ENCODE data around the gene MAPK7. TPM values are rescaled to one million over a fixed set of nuclear protein-coding genes. Genes with fewer than 3 reads are reported as not detected.

MAPK7 gene
- total and polyA plus RNA-seq, 2 donors (not counting 3 experiments of a cell fraction or from before 2014, with no cell fraction given): 16.8 to 30.7 TPM

DNA sequence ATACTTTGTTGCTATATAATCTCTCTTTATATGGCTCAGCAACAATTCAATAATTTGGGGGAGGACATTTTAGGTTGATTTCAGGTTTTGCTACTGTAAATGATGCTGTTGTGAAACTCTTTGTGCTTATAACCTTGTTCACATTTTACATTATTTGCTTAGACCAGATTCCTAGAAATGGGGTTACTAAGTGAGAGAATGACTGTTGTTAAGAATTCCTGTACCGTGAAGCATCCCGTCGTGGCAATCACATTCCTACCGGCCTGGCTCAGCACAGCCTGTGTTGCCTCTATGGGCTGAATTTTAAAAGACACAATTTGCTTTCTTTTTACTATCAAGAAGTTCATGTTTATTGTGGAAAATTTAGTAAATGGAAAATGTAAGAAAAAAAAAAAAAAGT, 47.2 kb upstream of the MAPK7 start:
- no peak overlapping the region for H3K27ac ChIP-seq (ENCODE audit: insufficient read depth, low read depth, low read length)
- ChIA-PET CTCF (interaction anchor here (1.0 kb wide), 2 partner anchors 10 to 28 kb away, joined by 3 read pairs; no protein-coding TSS in a partner anchor), POLR2A (no interaction called here)
- no peaks in the 10 kb centered on the region for H4K20me1 ChIP-seq (replicated peaks; ENCODE audit: control insufficient read depth, extremely low read depth, insufficient read depth, low read length)
- H2AFZ ChIP-seq (ENCODE audit: low read depth, low read length): no peak overlapping the region
- dilution Hi-C loops (cut with MboI; ENCODE audit: extremely low pct_ligation_motif_present, low sequenced_read_pairs) (no loop called here), intact Hi-C loops (cut with micrococcal nuclease) (no loop called here)
- TF ChIP-seq EZH2 (IDR thresholded peaks at IDR 0.05; ENCODE audit: borderline replicate concordance, low read depth, low read length, severe bottlenecking) (no peak), FOS (IDR thresholded peaks at IDR 0.05; ENCODE audit: borderline replicate concordance, insufficient read depth, low read length) (no peak), GATA2 (IDR thresholded peaks at IDR 0.05; ENCODE audit: insufficient read depth, insufficient read length, low read depth, low read length) (no peak), JUN (IDR thresholded peaks at IDR 0.05; ENCODE audit: borderline replicate concordance, insufficient read depth, insufficient read length, low read depth) (no peak), POLR2A (IDR thresholded peaks at IDR 0.05; ENCODE audit: low read depth, low read length) (no peak), POLR2AphosphoS5 (IDR thresholded peaks at IDR 0.05; ENCODE audit: insufficient read depth, low read depth, low read length) (no peak), MYC (IDR thresholded peaks at IDR 0.05; ENCODE audit: low read depth, low read length) (no peak)
- TF ChIP-seq, protein P1, sequence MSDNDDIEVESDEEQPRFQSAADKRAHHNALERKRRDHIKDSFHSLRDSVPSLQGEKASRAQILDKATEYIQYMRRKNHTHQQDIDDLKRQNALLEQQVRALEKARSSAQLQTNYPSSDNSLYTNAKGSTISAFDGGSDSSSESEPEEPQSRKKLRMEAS (IDR thresholded peaks at IDR 0.05; ENCODE audit: insufficient read depth, insufficient read length): no peak
- TF ChIP-seq, protein P2, sequence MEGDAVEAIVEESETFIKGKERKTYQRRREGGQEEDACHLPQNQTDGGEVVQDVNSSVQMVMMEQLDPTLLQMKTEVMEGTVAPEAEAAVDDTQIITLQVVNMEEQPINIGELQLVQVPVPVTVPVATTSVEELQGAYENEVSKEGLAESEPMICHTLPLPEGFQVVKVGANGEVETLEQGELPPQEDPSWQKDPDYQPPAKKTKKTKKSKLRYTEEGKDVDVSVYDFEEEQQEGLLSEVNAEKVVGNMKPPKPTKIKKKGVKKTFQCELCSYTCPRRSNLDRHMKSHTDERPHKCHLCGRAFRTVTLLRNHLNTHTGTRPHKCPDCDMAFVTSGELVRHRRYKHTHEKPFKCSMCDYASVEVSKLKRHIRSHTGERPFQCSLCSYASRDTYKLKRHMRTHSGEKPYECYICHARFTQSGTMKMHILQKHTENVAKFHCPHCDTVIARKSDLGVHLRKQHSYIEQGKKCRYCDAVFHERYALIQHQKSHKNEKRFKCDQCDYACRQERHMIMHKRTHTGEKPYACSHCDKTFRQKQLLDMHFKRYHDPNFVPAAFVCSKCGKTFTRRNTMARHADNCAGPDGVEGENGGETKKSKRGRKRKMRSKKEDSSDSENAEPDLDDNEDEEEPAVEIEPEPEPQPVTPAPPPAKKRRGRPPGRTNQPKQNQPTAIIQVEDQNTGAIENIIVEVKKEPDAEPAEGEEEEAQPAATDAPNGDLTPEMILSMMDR (IDR thresholded peaks at IDR 0.05; ENCODE audit: extremely low read depth in 1 of 2, insufficient read depth in 1 of 2, low read depth in 1 of 2, low read length in 2 of 2): no peak
- no peak overlapping the region for H3K4me2 ChIP-seq (ENCODE audit: insufficient read depth, low read length)
- no peaks in the 10 kb centered on the region for H3K9me3 ChIP-seq (replicated peaks; ENCODE audit: control insufficient read depth, insufficient read depth, low read length)
- H3K79me2 ChIP-seq (ENCODE audit: control insufficient read depth, insufficient read depth, low read length): no peaks in the 10 kb centered on the region
- no peak overlapping the region for H3K4me3 ChIP-seq (replicated peaks in 1 of 3; ENCODE audit: insufficient read depth in 1 of 3, low read depth in 1 of 3, low read length in 3 of 3)
- no peak for DNase-seq (ENCODE audit: low read depth, low spot score)
- no peak overlapping the region for H3K9ac ChIP-seq (replicated peaks; ENCODE audit: extremely low read depth, insufficient read depth, low read length)
- no peaks in the 10 kb centered on the region for H3K9me1 ChIP-seq (replicated peaks; ENCODE audit: control insufficient read depth, extremely low read depth, insufficient read depth, low read length)
- peaks cover 0 to 10% of the 10 kb centered on the region in 2 experiments for H3K36me3 ChIP-seq (ENCODE audit: control insufficient read depth in 2 of 2, extremely low read depth in 1 of 2, insufficient read depth in 2 of 2, low read length in 2 of 2)
- no peak for FAIRE-seq
- no TSS peak for BruUV-seq (replicated peaks)
- no peaks in the 10 kb centered on the region for H3K4me1 ChIP-seq (ENCODE audit: control insufficient read depth, extremely low read depth, insufficient read depth, low read length)
- H3K27me3 ChIP-seq (ENCODE audit: control insufficient read depth in 2 of 2, insufficient read depth in 2 of 2, low read length in 2 of 2): no peaks in the 10 kb centered on the region

Measured in endothelial cell of umbilical vein (primary cell).